NOMO-1 treated with DMSO at 0.1 percent for 48 hours (cell line): ENCODE data around the gene EFCAB6.

Experiments used
- DNase-seq: peaks from one replicate; lab custom pipeline; 2025; ENCODE audit not compliant: unreplicated experiment; lab: John Stamatoyannopoulos, UW

Gene EFCAB6

DNA sequence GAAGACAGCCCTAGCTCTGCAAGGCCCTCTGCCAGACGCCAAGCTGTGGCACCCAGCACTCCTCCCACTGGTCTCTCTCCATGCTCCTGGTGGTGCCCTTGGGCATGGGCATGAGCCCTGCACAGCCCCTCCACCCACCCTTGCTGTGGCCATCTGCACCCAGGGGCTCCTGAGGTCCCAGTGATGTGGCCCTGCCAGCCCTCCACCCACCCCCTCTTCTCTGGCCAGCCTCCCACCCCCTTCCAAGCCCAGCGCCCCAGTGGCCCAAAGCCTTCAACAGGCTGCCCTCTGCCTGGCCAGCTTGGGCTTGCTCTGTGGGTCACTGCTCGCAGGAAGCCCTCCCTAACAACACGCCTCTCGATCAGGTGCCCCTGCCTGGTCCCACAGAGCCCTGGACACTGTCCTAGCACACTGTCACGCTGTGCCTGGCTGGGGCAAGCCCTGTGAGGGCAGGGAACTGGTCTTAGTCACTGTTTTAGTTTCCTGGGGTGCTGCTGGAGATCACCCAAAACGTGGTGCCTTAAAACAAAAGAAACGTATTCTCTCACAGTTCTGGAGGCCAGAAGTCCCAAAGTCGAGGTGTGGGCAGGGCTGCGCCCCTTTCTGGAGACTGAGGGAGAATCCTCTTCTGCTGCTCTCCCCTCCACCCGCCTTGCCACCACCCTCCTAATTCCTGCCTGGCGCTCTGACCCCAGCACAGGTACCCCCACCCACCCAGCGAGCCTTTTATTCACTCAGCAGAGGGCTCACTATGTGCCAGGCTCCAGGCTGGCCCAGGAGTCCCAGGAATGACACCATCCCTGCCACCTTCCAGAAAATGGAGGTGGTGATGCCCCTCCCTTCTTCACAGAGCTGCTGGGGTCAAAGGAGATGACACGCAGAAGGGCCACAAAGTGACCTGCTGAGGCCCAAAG is 35.5 kb upstream of the EFCAB6 start:
- no peak for DNase-seq

- no peak for DNase-seq
Measured at GRCh38 chr22:43846966-43847365, 34.9 kb upstream of the EFCAB6 start.

DNA sequence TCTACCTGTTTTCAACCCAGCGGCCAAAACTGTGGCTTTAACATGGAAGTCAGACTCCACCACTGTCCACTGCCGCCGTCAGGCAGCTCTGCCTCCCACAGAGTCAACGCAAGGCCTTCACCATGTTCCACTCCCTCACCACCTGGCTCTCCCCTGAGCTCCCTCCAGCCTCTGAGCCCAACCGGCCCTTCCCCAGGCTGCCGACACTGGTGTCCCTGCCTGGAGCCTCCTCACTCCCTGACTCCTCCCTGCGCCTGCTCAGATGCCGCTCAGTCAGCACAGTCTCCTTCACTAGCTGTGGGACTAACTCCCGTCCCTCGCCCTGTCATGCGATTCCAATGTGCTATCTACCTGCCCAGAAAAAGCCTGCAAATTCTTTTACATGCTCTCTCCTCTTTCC is 33.9 kb upstream of the EFCAB6 start:
- no peak for DNase-seq

DNA sequence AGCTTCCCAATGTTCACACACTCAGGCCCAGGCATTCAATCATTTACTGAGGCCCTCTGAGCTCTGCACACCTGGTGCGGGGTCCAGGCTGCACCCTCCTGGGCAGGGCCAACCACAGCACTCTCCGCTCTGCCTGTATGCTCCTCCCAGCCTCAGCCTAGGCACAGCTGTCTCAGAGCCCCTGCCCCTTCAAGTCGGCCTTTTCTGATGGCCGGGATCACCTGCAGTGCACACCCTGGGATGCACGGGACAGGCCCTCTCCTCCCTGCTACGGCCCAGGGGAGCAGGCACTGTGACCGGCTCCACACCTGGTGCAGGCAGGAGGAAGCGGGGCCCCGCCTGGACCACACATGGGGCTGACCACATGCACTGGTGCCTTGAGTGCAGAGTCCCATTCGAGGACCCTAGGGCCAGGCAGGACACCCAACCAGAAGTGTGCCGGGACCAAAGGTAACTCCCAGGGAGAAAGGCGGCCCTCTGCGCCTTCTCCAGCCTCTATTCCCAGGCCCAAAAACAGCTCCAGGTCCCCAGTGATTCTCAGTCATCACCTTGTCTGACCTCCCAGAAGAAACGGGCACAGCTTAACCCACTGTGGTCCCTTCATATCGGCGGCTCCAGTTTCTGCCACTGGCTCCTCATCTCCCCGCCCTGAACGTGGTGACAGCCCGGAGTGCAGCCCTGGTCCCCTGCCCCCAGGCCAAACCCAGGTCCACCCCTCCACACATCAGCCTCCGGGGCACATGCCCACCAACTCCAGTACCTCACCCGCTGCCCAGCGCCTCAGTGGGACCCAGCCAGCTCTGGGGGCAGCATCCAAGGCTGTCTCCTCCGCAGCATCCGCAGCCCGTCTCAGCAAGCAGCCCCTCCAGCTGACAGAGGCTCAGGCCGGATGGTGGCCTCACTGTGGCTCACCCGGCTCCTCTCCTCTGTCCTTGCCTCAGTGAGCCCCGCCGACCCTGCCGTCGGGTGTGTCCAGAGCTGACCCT is 32.7 kb upstream of the EFCAB6 start:
- no peak for DNase-seq

DNA sequence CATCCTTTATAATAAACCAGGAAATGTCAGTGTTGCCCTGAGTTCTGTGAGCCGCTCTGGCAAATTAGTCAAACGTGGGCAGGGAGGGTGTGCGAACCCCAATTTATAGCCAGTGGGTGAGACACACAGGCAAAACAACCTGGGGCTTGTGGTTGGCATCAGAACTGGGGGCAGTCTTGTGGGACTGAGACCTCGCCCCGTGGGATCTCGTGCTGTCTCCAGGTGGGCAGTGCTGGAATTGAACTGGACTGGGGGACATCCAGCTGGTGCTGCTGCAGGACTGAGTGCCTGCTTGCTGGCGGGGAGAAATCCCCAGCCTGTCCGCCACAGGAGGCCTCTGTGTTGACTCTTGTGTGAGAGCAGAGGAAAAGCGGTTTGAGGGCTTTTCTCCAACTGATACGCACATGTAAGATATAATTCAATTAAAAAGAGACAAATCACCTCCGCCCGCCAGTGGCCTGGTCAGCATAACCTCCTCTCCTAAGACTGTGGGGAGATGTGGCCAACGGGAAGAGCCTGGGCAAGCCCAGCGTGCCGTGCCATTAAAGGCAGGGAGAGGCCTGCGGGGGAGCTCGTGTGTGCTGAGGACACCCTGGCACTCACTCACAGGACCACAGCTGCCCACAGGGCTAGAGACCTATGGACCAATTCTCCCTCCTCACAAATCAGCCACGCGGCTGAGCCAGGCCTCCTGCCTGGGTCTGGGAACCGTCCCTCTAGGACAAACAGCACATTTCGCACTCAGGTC is 31.9 kb upstream of the EFCAB6 start:
- no peak for DNase-seq

DNA sequence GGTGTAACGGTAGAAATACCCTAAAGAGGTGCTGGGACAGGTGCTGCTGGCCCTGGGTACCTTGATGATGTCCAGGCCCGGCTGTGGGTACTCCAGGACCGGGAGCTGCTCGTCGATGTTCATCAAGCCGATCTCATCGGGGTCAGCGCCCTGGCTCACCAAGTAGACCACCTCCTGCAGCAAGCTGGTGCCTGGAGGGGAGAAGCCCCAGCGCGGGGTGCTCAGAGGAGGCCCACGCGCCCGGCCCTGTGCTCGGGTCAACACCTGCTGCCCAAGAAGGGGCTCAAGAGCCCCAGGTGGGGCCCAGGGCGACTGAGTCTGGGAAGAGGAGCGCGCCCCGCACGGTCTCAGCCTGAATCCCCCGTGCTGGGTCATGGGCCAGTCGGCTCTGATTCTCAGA is 29.6 kb upstream of the EFCAB6 start:
- DNase-seq: no peak

- DNase-seq: no peak
Measured at GRCh38 chr22:43840851-43841250, 28.7 kb upstream of the EFCAB6 start.

GRCh38 chr22:43840431-43840830 is 28.3 kb upstream of the EFCAB6 start:
- no peak for DNase-seq

DNA sequence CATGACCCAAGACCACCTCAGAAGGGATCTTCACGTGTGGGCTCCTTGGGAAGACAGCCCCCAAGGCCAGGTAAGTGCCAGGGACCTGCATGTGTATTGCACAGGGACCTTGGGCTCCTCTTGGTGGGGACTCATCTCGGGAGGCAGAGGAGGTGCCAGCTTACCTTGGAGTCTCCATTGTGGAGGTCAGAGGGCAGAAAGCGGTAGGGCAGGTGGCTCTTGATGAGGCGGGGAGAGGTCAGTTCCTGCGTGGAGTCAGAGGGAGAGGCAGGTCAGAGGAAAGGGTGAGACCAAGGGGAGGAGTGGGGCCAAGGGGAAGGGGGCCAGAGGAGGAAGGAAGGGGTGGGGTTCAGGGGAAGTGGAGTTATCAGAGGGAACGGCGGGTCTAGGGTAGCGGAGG is 27.7 kb upstream of the EFCAB6 start:
- no peak for DNase-seq

- DNase-seq: no peak
Measured at GRCh38 chr22:43838571-43839307, 26.6 kb upstream of the EFCAB6 start.

DNA sequence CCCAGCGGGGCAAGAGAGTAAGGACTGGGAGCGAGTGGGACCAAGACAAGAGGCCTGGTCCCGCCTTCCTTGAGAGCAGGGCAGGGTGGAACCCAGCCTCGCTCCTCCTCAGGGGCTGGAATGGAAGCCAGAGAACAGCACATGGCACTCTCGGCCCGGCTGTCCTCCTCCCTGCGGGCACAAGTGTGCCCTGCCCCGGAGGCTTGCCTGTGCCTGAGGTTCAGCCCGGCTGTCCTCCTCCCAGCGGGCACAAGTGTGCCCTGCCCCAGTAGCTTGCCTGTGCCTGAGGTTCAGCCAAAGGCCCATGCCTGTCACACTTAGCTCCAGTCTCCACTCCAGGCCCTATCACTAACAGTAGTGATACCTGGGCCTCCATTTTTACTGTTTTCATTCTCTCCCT is 26.1 kb upstream of the EFCAB6 start:
- no peak for DNase-seq

DNA sequence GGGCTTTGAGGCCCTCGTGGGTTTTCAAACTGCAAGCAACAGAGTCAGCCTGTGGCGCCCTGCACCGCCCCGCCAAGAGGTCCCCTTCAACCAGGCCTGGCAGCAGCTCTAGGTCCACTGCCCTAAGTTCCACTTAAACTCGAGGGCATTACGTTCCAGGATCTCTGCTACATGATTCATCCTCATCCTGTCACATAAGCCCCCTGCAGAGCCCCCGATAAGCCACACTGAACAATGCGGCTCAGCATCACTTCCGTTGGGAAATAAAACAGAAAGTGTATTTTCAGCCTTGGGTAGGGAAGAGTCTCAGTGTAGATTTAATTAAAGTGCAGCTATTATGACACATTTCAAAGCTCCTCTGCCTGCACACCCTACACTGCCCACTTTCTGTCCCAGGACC is 25.6 kb upstream of the EFCAB6 start:
- DNase-seq: no peak

DNA sequence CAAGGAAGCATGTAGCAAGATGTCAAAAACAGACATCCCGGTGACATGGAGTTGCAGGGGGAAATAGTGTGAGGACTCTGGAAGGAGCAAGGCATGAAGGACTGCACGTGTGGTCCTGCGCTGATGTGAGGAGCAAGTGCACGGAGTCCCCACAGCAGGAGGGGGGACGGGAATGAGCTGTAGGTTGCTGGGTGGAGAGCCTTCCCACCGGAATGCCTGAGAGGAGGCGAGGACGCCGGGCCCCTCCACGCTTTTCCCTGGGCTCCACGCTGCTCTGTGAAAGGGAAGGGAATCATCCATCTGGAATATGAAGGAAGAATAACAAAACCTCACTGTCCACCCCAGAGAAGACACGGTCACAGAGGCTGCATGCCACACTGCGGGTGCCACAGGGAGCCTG is 23.6 kb upstream of the EFCAB6 start:
- DNase-seq: no peak

GRCh38 chr22:43835166-43835565 is 23.1 kb upstream of the EFCAB6 start:
- DNase-seq: no peak

DNA sequence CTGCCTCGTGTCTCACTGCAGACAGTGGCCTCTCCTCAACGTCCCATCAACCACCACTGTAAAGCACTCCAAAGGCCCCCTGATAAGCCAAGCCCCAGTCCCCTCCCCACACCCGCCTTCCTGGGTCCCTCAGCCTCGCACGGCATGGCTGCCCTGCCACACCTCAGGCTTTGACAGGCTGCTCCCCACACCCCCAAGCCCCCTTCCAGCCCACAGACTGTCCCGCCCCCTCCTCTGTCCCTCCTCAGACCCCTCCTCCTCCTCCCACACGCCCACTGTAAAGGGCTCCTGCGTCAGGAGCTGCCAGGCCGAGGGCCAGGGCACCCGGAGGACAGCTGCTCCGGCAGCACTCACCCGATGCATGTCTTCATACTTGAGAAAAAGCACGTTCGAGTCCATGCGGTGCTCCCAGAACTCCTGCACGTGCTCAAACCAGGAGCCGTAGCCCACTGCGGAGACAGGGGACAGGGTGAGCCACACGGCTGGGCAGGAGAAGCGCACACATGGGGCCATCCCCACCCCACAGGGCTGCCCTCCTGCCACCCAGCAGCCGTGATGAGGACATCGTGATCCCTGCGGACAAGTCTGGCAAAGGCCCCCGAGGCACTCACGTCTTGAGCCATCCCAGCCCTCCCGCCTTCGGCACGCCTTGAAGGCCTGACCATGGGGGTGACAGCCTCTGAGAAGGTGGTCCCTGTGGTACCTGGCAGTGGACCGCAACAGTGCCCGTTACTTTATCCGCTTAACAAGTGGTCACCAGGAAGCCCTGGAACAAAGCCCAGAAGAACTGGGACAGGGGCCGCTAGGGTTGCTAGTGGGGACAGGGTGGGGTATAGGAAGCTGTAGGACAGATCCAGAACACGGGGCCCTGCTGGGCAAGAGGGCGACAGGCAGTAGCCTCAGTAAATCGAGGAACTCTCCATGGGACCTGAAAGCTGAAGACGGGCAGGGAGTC is 21.5 kb upstream of the EFCAB6 start:
- DNase-seq: no peak

- DNase-seq: no peak
Measured at GRCh38 chr22:43832393-43833265, 20.5 kb upstream of the EFCAB6 start.

DNA sequence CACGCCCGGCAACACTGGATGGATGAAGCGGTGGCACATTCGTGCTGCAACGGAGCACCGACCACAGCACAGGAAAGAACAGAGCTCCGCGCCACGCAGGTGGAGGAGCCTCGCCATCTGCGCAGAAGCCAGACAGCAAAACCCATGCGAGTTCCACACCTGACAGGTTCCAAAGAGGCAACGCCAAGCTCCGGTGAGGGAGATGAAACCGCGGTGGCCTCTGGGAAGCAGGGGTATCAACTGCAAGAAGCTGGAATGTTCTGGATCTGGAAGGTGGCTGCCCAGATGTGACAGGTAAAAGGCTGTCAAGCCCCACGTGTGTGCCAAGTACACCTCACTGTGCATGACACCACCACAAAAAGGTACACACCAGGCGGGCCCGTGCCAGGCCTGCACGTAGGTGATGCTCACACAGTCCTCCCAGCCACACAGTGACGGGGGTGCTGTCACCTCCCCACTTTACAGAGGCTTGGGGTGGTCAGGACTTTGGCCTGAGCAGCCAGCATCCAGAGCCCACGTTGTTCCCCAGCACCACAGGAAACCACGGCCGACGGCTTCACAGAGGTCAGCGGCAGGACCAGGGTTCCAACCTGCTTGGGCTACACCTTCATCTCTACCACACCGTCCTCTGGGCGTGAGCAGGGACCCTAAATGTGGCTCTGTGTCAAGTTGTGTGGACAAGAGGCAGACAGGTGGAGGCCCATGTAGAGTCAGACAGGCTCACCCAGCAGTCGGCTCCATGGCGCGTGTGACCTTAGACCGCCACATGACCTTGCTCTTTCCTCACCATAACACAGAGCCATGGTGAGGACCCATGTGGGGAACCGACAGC is 19.7 kb upstream of the EFCAB6 start:
- DNase-seq: no peak
